GM10248 (cell line): ENCODE results near the gene LRP4.

Experiments used
- CTCF ChIA-PET: fragments of 300-600 bp; sonication (Branson Sonifier 250); formaldehyde crosslinking; extraction: SDS; loops from one replicate; lab custom pipeline; 2021; ENCODE audit warnings: antibody characterized with exemption; lab: Yijun Ruan, JAX
- POLR2A ChIA-PET: fragments of 350-650 bp; sonication (Branson Sonifier 250); formaldehyde crosslinking; extraction: SDS; loops from one replicate; lab custom pipeline; 2020; ENCODE audit warnings: antibody characterized with exemption; lab: Yijun Ruan, JAX
- DNase-seq: peaks from one replicate; pipeline ENCODE4 v3.0.0; 2012; ENCODE audit errors: extremely low spot score
- CTCF ChIP-seq: IDR thresholded peaks from 2 replicates; pipeline ENCODE4 v1.5.1; 2012; ENCODE audit warnings: mild to moderate bottlenecking, low read depth; ENCODE audit errors: extremely low read depth, missing control alignments, control extremely low read depth

The LRP4 gene

GRCh38 chr11:46914910-46915309 is 3.4 kb downstream of the LRP4 start:
- POLR2A ChIA-PET, result no interaction called here

GRCh38 chr11:46914363-46914762 is 4.0 kb downstream of the LRP4 start:
- ChIA-PET CTCF (interaction anchor here (0.8 to 6.8 kb wide), 5 partner anchors 11 to 539 kb away, joined by 3 to 52 read pairs (median 3); no protein-coding TSS in a partner anchor), POLR2A (no interaction called here)
- DNase-seq, result no peak
- TF ChIP-seq CTCF, result no peak

More at GRCh38 chr11:46914910-46915309, 3.4 kb downstream of the LRP4 start:
- CTCF ChIA-PET, result interaction anchor here (3.3 to 6.8 kb wide), 2 partner anchors 9 to 238 kb away, joined by 18 to 52 read pairs; no protein-coding TSS in a partner anchor
- no peak for TF ChIP-seq CTCF
- no peak for DNase-seq

GRCh38 chr11:46913484-46913883 is 4.9 kb downstream of the LRP4 start:
- no peak for TF ChIP-seq CTCF
- POLR2A ChIA-PET, result no interaction called here

GRCh38 chr11:46912526-46913150 is 5.7 kb downstream of the LRP4 start:
- no peak for TF ChIP-seq CTCF
- DNase-seq, result no peak
- CTCF ChIA-PET, result interaction anchor here (1.5 to 6.8 kb wide), 3 partner anchors 30 to 240 kb away, joined by 3 to 52 read pairs (median 4); no protein-coding TSS in a partner anchor
- POLR2A ChIA-PET, result no interaction called here

More at GRCh38 chr11:46913484-46913883, 4.9 kb downstream of the LRP4 start:
- CTCF ChIA-PET, result interaction anchor here (0.8 to 6.8 kb wide), 8 partner anchors 10 to 540 kb away, joined by 3 to 52 read pairs (median 3); no protein-coding TSS in a partner anchor
- DNase-seq, result no peak

- CTCF ChIA-PET, result interaction anchor here (1.1 to 4.3 kb wide), 7 partner anchors 9 to 245 kb away, joined by 3 to 18 read pairs (median 3); no protein-coding TSS in a partner anchor
- no peak for DNase-seq
- no peak for TF ChIP-seq CTCF
- POLR2A ChIA-PET, result no interaction called here
Measured at GRCh38 chr11:46907606-46908005, 10.7 kb downstream of the LRP4 start.

- no peak for DNase-seq
- no peak for TF ChIP-seq CTCF
- POLR2A ChIA-PET, result no interaction called here
Measured at GRCh38 chr11:46906609-46907041, 11.7 kb downstream of the LRP4 start.

More at GRCh38 chr11:46906609-46907041, 11.7 kb downstream of the LRP4 start:
- CTCF ChIA-PET, result interaction anchor here (0.8 to 4.3 kb wide), 10 partner anchors 10 to 271 kb away, joined by 3 to 18 read pairs (median 4); partner anchors contain the start of gene LRP4
